Endothelial cell of umbilical vein (primary cell): ENCODE measurements around the gene MRPS23. TPM values are rescaled to one million over a fixed set of nuclear protein-coding genes. Genes with fewer than 3 reads are reported as not detected.
A peak's percentile ranks its signal among the peaks of the same experiment; 100 is the strongest.

Experiments
- BruUV-seq: library from RNA; stranded (reverse); fragments of 400-500 nt; replicated peaks from 2 replicates; lab custom pipeline; 2021; lab: Mats Ljungman, UMichigan
- CTCF ChIA-PET: fragments of 300-600, 350-600 bp; sonication (Branson Sonifier 250); formaldehyde crosslinking; loops from one replicate; lab custom pipeline; 2021; ENCODE audit warnings: antibody characterized with exemption, inconsistent platforms; lab: Charles Lee
- POLR2A ChIA-PET: fragments of 300-600, 350-600 bp; sonication (Branson Sonifier 250); formaldehyde crosslinking; loops from one replicate; lab custom pipeline; 2021; ENCODE audit warnings: antibody characterized with exemption, inconsistent platforms; lab: Charles Lee
- DNase-seq: peaks from one replicate; pipeline ENCODE4 v3.0.0-alpha.2; 2011; ENCODE audit warnings: low read depth, low spot score
- FAIRE-seq: peaks from 2 replicates; lab custom pipeline; 2011; peaks lifted over from hg19 to GRCh38; lab: Jason Lieb, UNC
- H2AFZ ChIP-seq: 2 replicates; pipeline ENCODE4 v1.6.0; 2012; ENCODE audit warnings: low read depth, low read length, control low read depth, inconsistent platforms
- H3K27ac ChIP-seq: 2 replicates; pipeline ENCODE4 v1.5.1; 2011; ENCODE audit warnings: low read depth, mild to moderate bottlenecking, control low read depth, low read length, moderate library complexity; ENCODE audit not compliant: insufficient read depth
- H3K27me3 ChIP-seq, 2 experiments: 2 replicates each; pipeline versions ENCODE4 v1.6.0 to v1.6.1; 2011; ENCODE audit warnings: low read length in 2 of 2, mixed read lengths in 1 of 2; ENCODE audit not compliant: control insufficient read depth in 2 of 2, insufficient read depth in 2 of 2
- H3K36me3 ChIP-seq, 2 experiments: 2 replicates in 1 of 2; 3 replicates in 1 of 2; pipeline ENCODE4 v1.5.1; 2011; ENCODE audit warnings: low read length in 2 of 2, mild to moderate bottlenecking in 1 of 2, moderate library complexity in 1 of 2; ENCODE audit not compliant: control insufficient read depth in 2 of 2, insufficient read depth in 2 of 2; ENCODE audit errors: extremely low read depth in 1 of 2
- H3K4me1 ChIP-seq: 3 replicates; pipeline ENCODE4 v1.5.1; 2011; ENCODE audit warnings: mild to moderate bottlenecking, low read length; ENCODE audit not compliant: control insufficient read depth, insufficient read depth; ENCODE audit errors: extremely low read depth
- H3K4me2 ChIP-seq: 2 replicates; pipeline ENCODE4 v1.6.1; 2011; ENCODE audit warnings: low read length, control low read depth, mixed read lengths; ENCODE audit not compliant: insufficient read depth
- H3K4me3 ChIP-seq, 3 experiments: fragments of 200-600 bp in 1 of 3; sonication (generic), shearing (Covaris generic) in 1 of 3; replicated peaks in 1 of 3; 2 replicates each; pipeline ENCODE4 v1.5.1; 2011 to 2016; ENCODE audit warnings: control low read depth in 3 of 3, low read length in 3 of 3, mild to moderate bottlenecking in 2 of 3, inconsistent platforms in 1 of 3, low read depth in 1 of 3, moderate library complexity in 1 of 3; ENCODE audit not compliant: insufficient read depth in 1 of 3
- H3K79me2 ChIP-seq: 2 replicates; pipeline ENCODE4 v1.6.0; 2012; ENCODE audit warnings: low read length, inconsistent platforms; ENCODE audit not compliant: control insufficient read depth, insufficient read depth
- H3K9ac ChIP-seq: replicated peaks from 2 replicates; pipeline ENCODE3; 2011; ENCODE audit warnings: low read length, control low read depth; ENCODE audit not compliant: insufficient read depth; ENCODE audit errors: extremely low read depth
- H3K9me1 ChIP-seq: replicated peaks from 3 replicates; pipeline ENCODE4 v1.6.0; 2011; ENCODE audit warnings: mild to moderate bottlenecking, low read length; ENCODE audit not compliant: control insufficient read depth, insufficient read depth; ENCODE audit errors: extremely low read depth
- H3K9me3 ChIP-seq: replicated peaks from 2 replicates; pipeline ENCODE4 v1.5.1; 2012; ENCODE audit warnings: low read length, inconsistent platforms; ENCODE audit not compliant: control insufficient read depth, insufficient read depth
- H4K20me1 ChIP-seq: replicated peaks from 2 replicates; pipeline ENCODE3; 2011; ENCODE audit warnings: mild to moderate bottlenecking, low read length; ENCODE audit not compliant: control insufficient read depth, insufficient read depth; ENCODE audit errors: extremely low read depth
- EZH2 ChIP-seq: IDR thresholded peaks from 2 replicates; pipeline ENCODE4 v1.6.1; 2012; ENCODE audit warnings: borderline replicate concordance, low read depth, mild to moderate bottlenecking, moderate library complexity, low read length, inconsistent platforms; ENCODE audit not compliant: severe bottlenecking
- FOS ChIP-seq: IDR thresholded peaks from 2 replicates; pipeline ENCODE4 v1.6.1; 2011; ENCODE audit warnings: mild to moderate bottlenecking, low read length, moderate library complexity, borderline replicate concordance; ENCODE audit not compliant: insufficient read depth
- JUN ChIP-seq: IDR thresholded peaks from 2 replicates; pipeline ENCODE4 v1.6.1; 2011; ENCODE audit warnings: borderline replicate concordance, low read depth; ENCODE audit not compliant: insufficient read length, insufficient read depth
- MYC ChIP-seq: IDR thresholded peaks from one replicate; pipeline ENCODE4 v1.6.1; 2011; ENCODE audit warnings: mild to moderate bottlenecking, low read depth, low read length
- POLR2A ChIP-seq: IDR thresholded peaks from 2 replicates; pipeline ENCODE4 v1.6.1; 2012; ENCODE audit warnings: low read depth, mild to moderate bottlenecking, control low read depth, low read length
- POLR2AphosphoS5 ChIP-seq: IDR thresholded peaks from 2 replicates; pipeline ENCODE4 v1.6.1; 2012; ENCODE audit warnings: low read depth, mild to moderate bottlenecking, control low read depth, low read length, moderate library complexity; ENCODE audit not compliant: insufficient read depth
- dilution Hi-C: fragments of 300-500 bp; cut with MboI; formaldehyde crosslinking; loops from one replicate; pipeline ENCODE4 v1.15.0; 2019; ENCODE audit warnings: low sequenced_read_pairs; ENCODE audit not compliant: extremely low pct_ligation_motif_present
- intact Hi-C: fragments of 100-400 bp; cut with micrococcal nuclease; formaldehyde crosslinking; loops from one replicate; pipeline ENCODE4 v1.10.0; 2022
- polyA plus RNA-seq, 4 experiments: library from polyadenylated mRNA; depleted of rRNA in 3 of 4; stranded (reverse) in 3 of 4; unstranded in 1 of 4; fragments of >200 nt; gene quantifications; 2 replicates each; pipeline versions ENCODE4 v1.2.1 to v1.2.3, GENCODE V29; 2011 to 2012; ENCODE audit warnings: missing spikeins in 1 of 4
- total RNA-seq: library from RNA; stranded (reverse); gene quantifications from 2 replicates; pipeline ENCODE4 v1.2.3, GENCODE V29; 2021

The MRPS23 gene
- total and polyA plus RNA-seq, 2 donors (not counting 3 experiments of a cell fraction or from before 2014, with no cell fraction given) = 39.9 to 46.2 TPM

DNA sequence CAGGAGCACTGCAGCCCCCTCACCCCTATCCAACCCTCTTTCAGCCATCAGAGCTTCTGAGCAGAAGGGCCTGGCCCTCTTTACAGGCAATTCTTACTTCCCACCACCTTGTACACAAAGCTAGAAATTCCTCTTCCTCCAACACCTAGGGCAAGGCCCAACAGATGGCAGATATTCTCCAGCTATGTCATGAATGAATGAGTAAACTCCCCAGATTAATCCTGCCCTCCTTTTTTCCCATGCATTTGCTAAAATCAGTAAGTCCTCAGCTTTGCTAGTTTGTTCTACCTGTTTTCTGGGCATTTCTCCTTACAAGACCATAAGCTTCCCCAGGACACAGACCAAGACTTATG is 20.4 kb upstream of the MRPS23 start:
- no peaks in the 10 kb centered on the region for H3K36me3 ChIP-seq
- FAIRE-seq = no peak

DNA sequence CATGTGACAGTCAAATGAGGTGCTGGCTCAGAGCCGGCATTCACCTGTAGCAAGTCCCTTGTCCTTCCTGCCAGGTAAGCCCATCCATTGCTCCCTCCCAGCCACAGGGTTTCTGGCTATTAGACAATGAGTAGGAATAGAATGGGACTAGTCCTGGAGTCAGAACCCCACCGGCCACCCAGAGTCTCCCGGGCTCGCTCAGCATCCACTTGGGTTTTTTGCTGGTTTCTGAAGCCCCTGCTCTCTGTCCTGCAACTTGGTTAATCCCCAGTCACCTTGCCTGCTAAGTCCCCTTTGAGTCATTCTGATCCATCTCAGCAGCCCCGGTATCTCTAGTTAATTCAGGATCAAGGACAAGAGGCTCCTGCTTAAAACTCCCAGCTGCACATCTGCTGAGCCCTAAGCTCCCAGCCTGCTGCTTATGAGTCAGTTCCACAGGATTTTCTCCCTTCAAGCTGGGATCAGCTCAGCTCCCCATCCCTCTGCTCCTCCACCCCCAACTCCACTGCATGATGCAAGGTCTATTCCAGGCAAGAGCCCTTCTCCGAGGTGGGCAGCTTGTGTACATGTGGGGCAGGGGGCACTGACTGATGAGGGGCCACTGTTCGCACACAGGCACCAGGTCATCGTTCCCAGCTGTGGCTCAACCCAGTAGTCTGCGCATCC is 19.9 kb upstream of the MRPS23 start:
- H2AFZ ChIP-seq = no peak overlapping the region
- peaks cover 47% of the 10 kb centered on the region for H3K4me1 ChIP-seq
- no peak overlapping the region for H3K4me2 ChIP-seq
- H3K27me3 ChIP-seq = no peaks in the 10 kb centered on the region
- dilution Hi-C loops (loop anchor here (25.0 kb wide), 1 partner anchor 118 kb away; the partner anchor contains the start of gene VEZF1), intact Hi-C loops (loop anchor here (5.0 kb wide), 1 partner anchor 213 kb away; the partner anchor contains the start of gene DYNLL2)
- H4K20me1 ChIP-seq = no peaks in the 10 kb centered on the region
- H3K27ac ChIP-seq = no peak overlapping the region
- no peak overlapping the region for H3K9ac ChIP-seq
- H3K36me3 ChIP-seq = no peaks in the 10 kb centered on the region
- DNase-seq (no peak), FAIRE-seq (no peak)
- no peaks in the 10 kb centered on the region for H3K9me3 ChIP-seq
- no peak for TF ChIP-seq JUN
- TF ChIP-seq FOS = peak; percentile 8
- H3K9me1 ChIP-seq = no peaks in the 10 kb centered on the region
- ChIA-PET CTCF (interaction anchor here (1.0 to 11.3 kb wide), 12 partner anchors 11 to 130 kb away, joined by 3 to 202 read pairs (median 4); partner anchors contain the start of genes CUEDC1 and MRPS23), POLR2A (no interaction called here)
- no peaks in the 10 kb centered on the region for H3K79me2 ChIP-seq
- BruUV-seq = no TSS peak
- H3K4me3 ChIP-seq = no peak overlapping the region

More for the DNA sequence above, 20.4 kb upstream of the MRPS23 start:
- DNase-seq = no peak
- H3K79me2 ChIP-seq = no peaks in the 10 kb centered on the region
- no peaks in the 10 kb centered on the region for H3K27me3 ChIP-seq
- POLR2A ChIA-PET = no interaction called here
- no peaks in the 10 kb centered on the region for H3K9me1 ChIP-seq
- peaks cover 52% of the 10 kb centered on the region for H3K4me1 ChIP-seq
- no peak overlapping the region for H3K27ac ChIP-seq
- dilution Hi-C loops = loop anchor here (25.0 kb wide), 1 partner anchor 117 kb away; the partner anchor contains the start of gene VEZF1
- H3K9me3 ChIP-seq = no peaks in the 10 kb centered on the region
- CTCF ChIA-PET = interaction anchor here (1.0 to 11.3 kb wide), 10 partner anchors 12 to 129 kb away, joined by 3 to 202 read pairs (median 4); partner anchors contain the start of genes CUEDC1 and MRPS23
- H4K20me1 ChIP-seq = no peaks in the 10 kb centered on the region
- TF ChIP-seq POLR2AphosphoS5 (no peak), POLR2A (no peak), EZH2 (no peak), JUN (no peak), MYC (no peak)
- H3K4me3 ChIP-seq = no peak overlapping the region
- H3K4me2 ChIP-seq = no peak overlapping the region
- intact Hi-C loops = no loop called here
- no peak overlapping the region for H3K9ac ChIP-seq
- BruUV-seq = no TSS peak
- no peak overlapping the region for H2AFZ ChIP-seq
